Measurements from ENCODE around the gene MLLT1. TPM values are rescaled to one million over a fixed set of nuclear protein-coding genes. Genes with fewer than 3 reads are reported as not detected.

Gene MLLT1
- total RNA-seq, 2 donors from 2014 or later: 31.3 to 51.8 TPM

DNA sequence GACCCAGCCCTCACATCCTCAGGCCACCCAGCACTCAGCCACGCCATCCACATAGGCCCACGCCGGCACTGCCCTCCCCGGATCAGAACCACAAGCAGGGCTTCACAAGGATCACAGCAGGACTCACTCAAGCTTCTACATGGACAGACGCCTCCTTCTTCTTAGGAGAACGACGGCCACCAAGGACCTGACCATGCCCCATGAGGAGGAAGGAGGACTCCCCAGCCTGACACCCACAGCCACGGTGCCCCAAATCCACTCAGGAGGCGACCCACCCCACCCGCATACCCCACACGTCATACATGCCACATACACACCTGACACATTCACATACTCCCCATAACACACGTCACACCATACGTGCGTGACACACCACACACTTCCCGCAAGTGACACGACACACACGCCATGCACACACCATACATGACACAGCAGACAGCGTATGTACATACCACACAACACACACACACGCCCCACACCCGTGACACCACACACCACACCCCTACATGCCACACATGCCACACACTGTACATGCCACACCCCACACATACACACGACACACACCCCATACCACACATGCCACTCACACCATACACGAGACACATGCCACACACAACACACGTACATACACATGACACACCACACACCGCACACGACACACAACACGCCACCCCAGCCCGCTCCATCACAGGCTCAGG lies 50.4 kb downstream of the MLLT1 start:
- Mint-ChIP-seq H3K9me3 (no peaks in the 10 kb centered on the region), H3K4me1 (peaks cover under 1% of the 10 kb centered on the region), H3K36me3 (ENCODE audit: low read depth) (peaks cover 22% of the 10 kb centered on the region), H3K27ac (no peak overlapping the region), H3K27me3 (no peaks in the 10 kb centered on the region), H3K4me3 (no peak overlapping the region)
- no peak for ATAC-seq (replicated peaks)

DNA sequence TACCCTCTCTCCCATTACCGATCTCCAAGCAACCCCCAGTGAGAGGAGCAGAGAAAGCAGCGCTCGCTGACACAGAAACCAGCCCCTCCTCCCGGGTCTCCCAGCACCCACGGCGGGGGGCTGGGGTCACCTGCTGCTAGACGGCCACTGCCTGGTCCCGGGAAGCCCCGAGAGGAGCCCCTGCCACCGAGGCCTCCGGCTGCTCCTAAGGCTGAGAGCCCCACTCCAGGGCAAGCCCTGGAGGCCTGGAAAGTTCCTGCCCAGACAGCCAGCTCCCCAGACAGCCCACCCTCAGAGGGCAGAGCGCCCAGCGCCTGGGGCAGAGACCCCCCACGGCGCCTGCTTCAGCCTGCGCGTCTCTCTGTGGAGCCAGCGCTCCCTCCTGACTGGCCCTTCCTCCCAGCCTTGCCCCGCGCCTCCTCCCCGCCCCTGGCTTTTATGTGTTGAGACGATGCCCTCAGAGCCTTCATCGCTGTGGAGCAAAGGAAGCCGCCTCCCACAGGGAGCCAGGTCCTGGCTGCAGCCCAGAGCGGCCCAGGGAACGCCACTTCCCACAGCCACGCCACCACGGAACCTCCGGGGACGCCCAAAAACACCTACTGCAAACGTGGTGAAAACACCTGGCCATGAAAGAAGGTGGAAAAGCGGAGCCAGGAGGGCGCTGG lies 51.1 kb downstream of the MLLT1 start:
- Mint-ChIP-seq H3K27ac (no peak overlapping the region), H3K4me3 (no peak overlapping the region), H3K4me1 (no peaks in the 10 kb centered on the region), H3K9me3 (no peaks in the 10 kb centered on the region), H3K36me3 (ENCODE audit: low read depth) (peaks cover 22% of the 10 kb centered on the region), H3K27me3 (no peaks in the 10 kb centered on the region)
- no peak for ATAC-seq (replicated peaks)

DNA sequence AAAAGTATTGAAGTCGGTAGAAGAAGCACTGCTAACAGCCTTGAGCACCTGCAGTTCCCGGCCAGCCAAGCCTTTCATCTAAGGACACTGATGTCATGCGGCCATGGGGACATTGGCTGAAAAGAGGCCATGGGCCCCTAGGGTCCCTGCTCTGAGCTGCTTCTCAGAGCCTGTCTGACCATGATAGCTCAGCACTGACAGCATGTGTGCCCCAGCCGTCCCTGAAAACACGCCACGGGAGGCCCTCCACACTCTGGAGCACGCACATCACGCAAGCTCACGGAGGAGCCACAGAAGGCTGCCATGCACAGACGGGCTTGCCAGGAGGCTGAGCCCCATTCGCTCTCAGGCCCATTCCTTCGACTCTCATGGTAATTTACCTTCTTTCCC lies 51.8 kb downstream of the MLLT1 start:
- no peaks in the 10 kb centered on the region for H3K4me1 Mint-ChIP-seq

DNA sequence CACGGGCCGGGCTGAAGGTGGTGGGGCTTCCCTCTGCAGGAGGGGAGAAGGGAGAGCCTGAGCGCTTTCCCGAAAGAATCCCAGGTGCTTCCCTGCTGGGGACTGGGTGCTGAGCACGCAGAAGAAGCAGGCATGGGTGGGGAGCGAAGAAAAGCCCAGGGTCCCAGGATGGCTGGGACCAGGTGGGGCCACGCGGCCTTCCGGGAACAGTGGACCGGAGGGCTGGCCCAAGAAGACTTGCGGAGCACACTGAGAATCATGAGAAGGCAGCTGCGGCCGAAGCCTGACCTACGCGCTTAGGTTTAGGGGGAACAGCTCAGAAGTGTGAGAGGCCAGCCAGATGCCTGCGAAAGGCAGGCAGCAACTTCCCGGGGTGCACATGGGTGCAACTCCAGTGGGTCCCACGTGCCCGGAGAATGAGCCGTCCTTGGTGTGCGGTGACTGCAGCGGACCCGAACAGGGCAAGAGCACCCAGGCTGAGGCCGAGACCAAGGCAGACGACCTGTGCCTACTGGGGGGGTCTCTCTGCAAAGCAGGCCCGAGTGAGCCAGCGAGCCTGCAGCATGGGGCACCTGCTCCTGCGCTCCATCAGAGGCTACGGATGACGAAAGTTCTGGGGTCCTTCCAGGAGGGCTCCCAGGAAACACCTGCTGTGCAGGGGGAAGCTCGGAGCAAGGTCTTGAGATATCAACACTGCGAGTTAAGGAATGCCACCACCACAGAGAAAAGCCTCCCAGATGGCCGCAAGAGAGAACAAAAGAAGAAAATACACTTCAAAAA lies 52.4 kb downstream of the MLLT1 start:
- H3K27ac Mint-ChIP-seq: no peak overlapping the region
- peaks cover 22% of the 10 kb centered on the region for H3K36me3 Mint-ChIP-seq (ENCODE audit: low read depth)
- H3K9me3 Mint-ChIP-seq: no peaks in the 10 kb centered on the region
- no peaks in the 10 kb centered on the region for H3K27me3 Mint-ChIP-seq
- no peak for ATAC-seq (replicated peaks)
- H3K4me1 Mint-ChIP-seq: no peaks in the 10 kb centered on the region
- H3K4me3 Mint-ChIP-seq: no peak overlapping the region

More for the DNA sequence above, 51.8 kb downstream of the MLLT1 start:
- no peak for ATAC-seq (replicated peaks)
- no peak overlapping the region for H3K27ac Mint-ChIP-seq
- no peaks in the 10 kb centered on the region for H3K9me3 Mint-ChIP-seq
- H3K36me3 Mint-ChIP-seq (ENCODE audit: low read depth): peaks cover 22% of the 10 kb centered on the region
- H3K4me3 Mint-ChIP-seq: no peak overlapping the region
- H3K27me3 Mint-ChIP-seq: no peaks in the 10 kb centered on the region

DNA sequence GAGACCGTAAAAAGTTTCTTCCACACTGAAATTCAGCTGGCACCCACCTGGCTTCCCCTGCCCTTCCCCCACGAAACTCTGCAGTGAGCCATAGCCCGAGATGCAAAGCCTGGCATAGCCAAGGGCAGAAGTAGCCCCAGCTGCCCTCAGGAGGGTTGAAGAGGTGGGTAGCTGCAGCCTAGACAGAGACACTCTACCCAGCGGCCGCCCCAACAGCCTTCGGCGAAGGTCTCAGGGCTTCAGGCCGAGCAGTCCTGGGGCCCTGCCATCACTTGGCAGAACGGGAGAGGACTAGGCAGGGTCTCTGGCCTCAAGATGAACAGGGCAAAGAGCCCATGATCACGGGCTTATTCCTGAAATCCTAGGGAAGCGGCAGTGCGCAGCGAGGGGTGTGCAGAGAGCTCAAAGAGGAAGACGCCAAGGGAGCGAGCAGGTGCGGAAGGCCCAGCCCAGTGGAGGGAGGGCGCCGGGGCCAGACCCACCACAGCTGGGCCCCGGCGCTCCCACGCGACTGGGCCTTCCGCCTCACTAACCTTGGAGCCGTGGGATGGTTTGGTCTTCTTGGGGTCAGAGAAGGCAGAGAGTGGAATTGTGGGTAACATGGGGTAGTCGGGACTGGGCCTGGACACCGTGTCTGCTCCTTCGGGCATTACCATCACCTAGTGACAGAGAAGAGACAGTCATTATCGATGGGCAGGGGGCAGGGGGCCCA lies 53.2 kb downstream of the MLLT1 start:
- no peak overlapping the region for H3K4me3 Mint-ChIP-seq
- H3K4me1 Mint-ChIP-seq: no peaks in the 10 kb centered on the region
- no peak for ATAC-seq (replicated peaks)
- no peaks in the 10 kb centered on the region for H3K27me3 Mint-ChIP-seq
- no peaks in the 10 kb centered on the region for H3K9me3 Mint-ChIP-seq
- H3K27ac Mint-ChIP-seq: no peak overlapping the region
- H3K36me3 Mint-ChIP-seq (ENCODE audit: low read depth): peaks cover 22% of the 10 kb centered on the region

DNA sequence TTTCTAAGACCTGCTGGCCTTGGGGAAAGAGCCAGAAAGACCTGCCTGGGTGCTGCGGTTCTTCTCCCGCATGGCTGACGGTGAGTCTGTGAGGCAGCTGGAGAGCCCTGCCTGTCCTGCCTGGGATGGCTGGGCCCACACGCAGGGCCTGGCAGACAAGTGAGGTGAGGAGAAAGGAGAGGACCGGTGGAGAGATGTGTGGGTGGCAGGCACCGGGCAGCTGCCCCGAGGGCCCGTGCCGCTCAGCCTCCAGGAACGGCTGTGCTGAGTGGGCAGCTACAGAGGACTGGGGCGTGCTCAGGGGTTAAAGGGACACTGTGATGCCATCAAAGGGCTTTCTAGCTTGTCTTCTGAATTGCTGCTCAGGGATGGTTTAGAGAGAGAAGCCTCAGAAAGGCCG lies 53.8 kb downstream of the MLLT1 start:
- no peak overlapping the region for H3K4me3 Mint-ChIP-seq

DNA sequence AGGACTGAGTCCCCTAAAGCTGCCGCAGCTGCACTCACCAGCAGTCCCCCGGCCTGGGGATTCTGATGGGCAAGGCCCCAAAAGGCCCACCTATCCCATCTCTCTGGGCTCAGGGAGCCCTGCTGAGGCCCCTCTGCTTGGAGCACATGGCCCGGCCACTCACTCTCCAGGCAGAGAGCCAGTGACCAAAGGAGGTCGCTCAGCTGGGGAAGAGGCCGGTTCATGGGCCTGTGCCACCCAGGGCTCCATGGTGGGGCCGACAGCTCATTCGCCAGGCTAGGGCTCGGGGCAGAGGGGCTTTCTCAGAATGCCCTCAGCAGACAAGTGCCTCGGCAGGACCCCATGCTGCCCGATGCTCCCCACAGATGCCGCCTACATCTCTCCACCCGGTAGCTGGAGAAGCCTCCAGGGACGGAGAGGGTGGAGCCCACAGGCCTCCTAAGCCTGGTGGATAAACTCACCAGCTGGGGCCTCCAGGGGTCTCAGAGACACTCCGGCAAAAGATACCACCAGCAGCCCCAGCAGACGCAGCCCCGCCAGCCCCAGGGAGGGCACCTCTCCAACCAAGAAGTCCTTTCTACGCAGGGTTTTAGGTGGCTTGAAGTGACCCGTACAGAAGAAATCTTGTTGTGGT lies 54.4 kb downstream of the MLLT1 start:
- Mint-ChIP-seq H3K27ac (no peak overlapping the region), H3K27me3 (no peaks in the 10 kb centered on the region), H3K4me1 (no peaks in the 10 kb centered on the region), H3K4me3 (no peak overlapping the region), H3K9me3 (no peaks in the 10 kb centered on the region), H3K36me3 (ENCODE audit: low read depth) (peaks cover 22% of the 10 kb centered on the region)
- no peak for ATAC-seq (replicated peaks)

More for the DNA sequence above, 53.8 kb downstream of the MLLT1 start:
- Mint-ChIP-seq H3K4me1 (no peaks in the 10 kb centered on the region), H3K27me3 (no peaks in the 10 kb centered on the region), H3K36me3 (ENCODE audit: low read depth) (peaks cover 22% of the 10 kb centered on the region), H3K27ac (no peak overlapping the region), H3K9me3 (no peaks in the 10 kb centered on the region)
- no peak for ATAC-seq (replicated peaks)

DNA sequence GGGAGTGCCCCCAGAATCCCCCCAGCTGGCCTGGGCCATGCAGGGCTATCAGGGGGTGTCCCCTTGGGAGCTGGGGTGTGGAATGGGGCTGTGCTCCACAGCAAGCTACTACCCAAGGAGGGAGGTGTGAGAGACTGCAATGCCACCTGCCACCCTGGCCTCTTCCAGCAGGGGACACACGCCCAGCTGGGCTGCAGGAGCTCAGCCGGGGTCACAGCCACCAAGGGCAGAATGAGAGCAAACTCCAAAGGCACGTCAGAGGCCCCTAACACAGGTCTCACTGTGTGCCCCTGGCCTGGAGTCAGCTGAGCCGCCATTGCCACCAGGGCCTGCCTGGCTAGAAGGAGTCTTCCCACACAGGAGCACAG lies 55.5 kb downstream of the MLLT1 start:
- Mint-ChIP-seq H3K9me3 (no peaks in the 10 kb centered on the region), H3K4me1 (no peaks in the 10 kb centered on the region), H3K27me3 (no peaks in the 10 kb centered on the region), H3K4me3 (no peak overlapping the region), H3K27ac (no peak overlapping the region), H3K36me3 (ENCODE audit: low read depth) (peaks cover 22% of the 10 kb centered on the region)
- ATAC-seq (replicated peaks): no peak

DNA sequence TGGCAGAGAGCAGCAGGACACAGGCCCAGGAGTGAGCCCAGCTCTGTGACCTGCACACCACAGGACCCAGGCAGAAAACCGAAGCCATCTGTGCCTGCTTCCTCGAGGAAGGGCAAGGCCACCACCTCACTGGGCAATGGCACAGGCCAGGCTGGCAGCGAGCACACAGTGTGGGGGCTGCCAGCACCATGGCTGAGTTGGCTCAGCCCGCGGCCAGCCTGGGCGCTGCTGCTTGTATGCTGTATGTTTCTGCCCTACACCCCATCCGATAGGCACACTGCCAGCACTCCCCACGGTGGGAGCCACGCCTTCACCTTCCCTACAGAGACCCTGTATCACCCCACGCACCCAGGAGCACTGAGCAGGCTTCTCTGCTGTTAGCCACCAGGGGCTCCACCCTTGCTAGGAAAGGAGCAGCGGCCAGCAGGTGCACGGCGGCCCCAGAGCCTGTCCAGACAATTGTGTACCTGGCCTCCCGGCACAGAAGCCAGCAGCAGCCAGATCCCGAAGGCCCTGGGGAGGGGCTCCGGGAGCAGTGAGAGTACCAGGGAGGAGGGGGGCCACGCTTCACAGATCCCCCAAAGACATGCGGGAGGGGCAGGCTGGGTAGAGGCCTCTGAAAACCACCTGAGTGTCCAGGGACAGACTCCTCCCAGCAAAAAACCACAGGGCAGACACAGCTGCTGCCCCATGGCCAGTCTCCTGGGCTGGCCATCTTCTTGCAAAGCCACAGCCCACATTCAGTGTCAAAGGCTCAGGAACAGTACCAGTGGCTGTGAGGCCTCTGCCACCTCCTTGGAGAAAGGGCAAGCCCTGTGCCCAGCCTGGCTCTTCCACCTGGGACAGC lies 56.1 kb downstream of the MLLT1 start:
- H3K27me3 Mint-ChIP-seq: no peaks in the 10 kb centered on the region
- peaks cover 22% of the 10 kb centered on the region for H3K36me3 Mint-ChIP-seq (ENCODE audit: low read depth)
- ATAC-seq (replicated peaks): no peak
- no peak overlapping the region for H3K4me3 Mint-ChIP-seq
- no peaks in the 10 kb centered on the region for H3K4me1 Mint-ChIP-seq
- no peak overlapping the region for H3K27ac Mint-ChIP-seq
- H3K9me3 Mint-ChIP-seq: no peaks in the 10 kb centered on the region

DNA sequence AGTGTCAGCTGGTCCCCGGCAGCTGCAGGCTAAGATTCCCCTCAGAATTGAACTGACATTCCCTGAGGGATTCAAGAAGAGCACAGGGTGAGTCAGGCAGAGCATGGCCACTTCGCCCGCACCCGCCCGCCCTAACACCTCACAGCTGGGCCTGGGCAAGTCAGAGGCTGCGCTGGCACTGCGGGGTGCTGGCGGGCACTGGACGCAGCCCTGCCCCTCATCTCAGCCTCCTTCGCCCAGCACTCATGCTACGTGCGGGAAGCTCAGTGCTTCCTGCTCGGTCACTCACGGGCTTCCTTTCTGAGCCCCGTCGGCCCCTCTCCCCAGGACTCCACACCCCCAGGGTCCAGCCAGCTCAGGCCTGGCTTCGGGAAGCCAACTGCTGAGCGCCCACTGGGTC lies 56.9 kb downstream of the MLLT1 start:
- H3K27ac Mint-ChIP-seq: no peak overlapping the region
- no peaks in the 10 kb centered on the region for H3K27me3 Mint-ChIP-seq
- H3K4me1 Mint-ChIP-seq: no peaks in the 10 kb centered on the region
- H3K36me3 Mint-ChIP-seq (ENCODE audit: low read depth): peaks cover 22% of the 10 kb centered on the region
- H3K4me3 Mint-ChIP-seq: no peak overlapping the region
- no peak for ATAC-seq (replicated peaks)
- H3K9me3 Mint-ChIP-seq: no peaks in the 10 kb centered on the region

DNA sequence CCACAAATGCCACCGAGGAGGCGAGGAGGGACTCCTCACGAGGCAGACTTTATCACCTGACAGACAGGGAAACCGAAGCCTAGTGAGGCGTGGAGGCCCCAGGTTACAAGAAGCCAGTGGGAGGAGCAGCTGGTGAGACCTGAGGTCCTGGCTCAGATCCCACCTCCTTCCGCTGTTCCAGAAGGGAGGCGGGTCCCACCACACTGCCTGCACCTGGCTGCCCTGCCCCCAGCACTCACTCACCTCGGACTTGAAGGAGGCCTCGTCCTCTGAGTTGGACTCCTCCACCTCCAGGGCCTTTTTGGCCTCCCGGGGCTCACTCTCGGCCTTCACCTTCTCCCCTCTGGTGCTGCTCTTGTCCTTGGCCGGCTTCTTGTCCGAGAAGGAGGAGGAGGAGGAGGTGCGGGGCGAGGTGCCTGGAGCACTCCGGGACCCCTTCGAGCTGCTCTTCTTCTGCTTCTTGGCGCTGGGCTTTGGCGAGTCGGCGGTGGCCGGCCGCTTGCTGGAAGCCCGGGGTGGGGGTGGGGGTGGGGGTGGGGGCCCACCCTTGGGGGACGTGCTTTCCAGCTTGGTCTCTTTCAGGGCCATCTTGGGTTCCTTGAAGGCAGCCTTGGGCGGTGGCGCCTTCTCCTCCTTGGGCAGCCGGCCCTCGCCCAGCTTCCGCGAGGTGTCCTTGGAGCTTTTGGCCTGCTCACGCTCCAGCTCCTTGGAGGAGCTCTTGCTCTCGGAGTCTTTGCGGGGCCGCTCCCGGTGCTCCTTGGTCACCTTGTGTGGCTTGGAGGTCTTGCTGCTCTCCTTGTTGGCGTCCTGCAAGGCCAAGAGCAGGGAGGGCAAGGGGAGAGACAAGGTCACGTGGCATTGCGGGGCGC lies 57.7 kb downstream of the MLLT1 start:
- no peak overlapping the region for H3K27ac Mint-ChIP-seq
- no peak for ATAC-seq (replicated peaks)
- no peaks in the 10 kb centered on the region for H3K9me3 Mint-ChIP-seq
- peaks cover 15% of the 10 kb centered on the region for H3K36me3 Mint-ChIP-seq (ENCODE audit: low read depth)
- H3K27me3 Mint-ChIP-seq: no peaks in the 10 kb centered on the region
- no peak overlapping the region for H3K4me3 Mint-ChIP-seq
- H3K4me1 Mint-ChIP-seq: no peaks in the 10 kb centered on the region

DNA sequence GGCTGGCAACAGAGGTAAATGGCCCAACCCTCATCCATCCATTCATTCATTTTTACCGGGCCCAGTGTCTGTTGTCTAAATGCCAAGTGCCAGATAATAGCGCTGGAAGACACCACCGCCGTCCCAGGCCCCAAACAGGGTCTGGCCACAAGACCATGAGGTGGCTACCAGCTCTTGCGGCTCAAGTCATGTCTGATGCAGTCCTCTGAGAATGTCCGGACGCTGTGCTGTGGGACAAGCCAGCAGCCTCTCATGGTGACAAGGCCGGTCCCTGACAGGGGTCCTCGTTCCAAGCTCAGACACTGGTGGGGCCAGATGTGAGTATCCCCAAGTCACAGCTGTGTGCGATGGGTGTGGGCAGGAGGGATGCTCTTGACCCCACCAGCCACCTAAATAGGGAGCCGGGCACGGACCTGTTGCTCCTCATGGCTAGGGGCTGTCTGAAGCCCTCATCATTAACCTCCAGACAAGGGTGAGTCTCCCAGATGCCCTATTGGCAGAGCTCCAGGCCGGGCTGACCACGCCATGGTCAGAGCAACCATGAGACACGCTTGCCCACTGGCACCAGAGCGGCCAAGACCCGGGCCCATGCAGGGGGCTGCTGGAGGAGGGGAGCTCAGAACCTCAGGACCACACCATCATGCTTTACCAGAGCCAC lies 58.4 kb downstream of the MLLT1 start:
- Mint-ChIP-seq H3K27me3 (no peaks in the 10 kb centered on the region), H3K4me3 (no peak overlapping the region), H3K36me3 (ENCODE audit: low read depth) (peaks cover 8% of the 10 kb centered on the region), H3K9me3 (no peaks in the 10 kb centered on the region), H3K4me1 (no peaks in the 10 kb centered on the region), H3K27ac (no peak overlapping the region)
- ATAC-seq (replicated peaks): no peak
